CD14-positive monocyte (primary cell): Measurements from ENCODE around the gene LANCL1. TPM values are rescaled to one million over a fixed set of nuclear protein-coding genes. Genes with fewer than 3 reads are reported as not detected.

Experiments used
- DNase-seq, 3 donors: peaks; one replicate each; pipeline ENCODE4 v3.0.0-alpha.2; 2011 to 2022
- H2AFZ ChIP-seq: 2 replicates; pipeline ENCODE4 v1.6.0; 2012; ENCODE audit warnings: mild to moderate bottlenecking, low read depth, low read length, inconsistent platforms; ENCODE audit not compliant: insufficient read depth, poor library complexity, severe bottlenecking
- H3K27ac ChIP-seq, 2 donors: 1 replicate in 1 of 2; 2 replicates in 1 of 2; pipeline ENCODE4 v1.5.1; 2012 to 2013; ENCODE audit warnings: low read length in 2 of 2, control low read depth in 1 of 2, inconsistent platforms in 1 of 2, low read depth in 1 of 2, mild to moderate bottlenecking in 1 of 2
- H3K27me3 ChIP-seq, 2 donors: one replicate each; pipeline versions ENCODE4 v1.6.0 to v1.6.1; 2011 to 2013; ENCODE audit warnings: low read length in 2 of 2; ENCODE audit not compliant: control insufficient read depth in 2 of 2, insufficient read depth in 2 of 2
- H3K36me3 ChIP-seq, 2 donors: replicated peaks in 1 of 2; 1 replicate in 1 of 2; 2 replicates in 1 of 2; pipeline versions ENCODE4 v1.5.1 to v1.6.1; 2012 to 2013; ENCODE audit warnings: low read length in 2 of 2, control low read depth in 1 of 2, inconsistent platforms in 1 of 2, mild to moderate bottlenecking in 1 of 2; ENCODE audit not compliant: insufficient read depth in 2 of 2, control insufficient read depth in 1 of 2
- H3K4me1 ChIP-seq, 2 donors: 1 replicate in 1 of 2; 2 replicates in 1 of 2; pipeline versions ENCODE4 v1.5.1 to v1.6.1; 2012 to 2013; ENCODE audit warnings: low read length in 2 of 2, control low read depth in 1 of 2, inconsistent platforms in 1 of 2, mild to moderate bottlenecking in 1 of 2, moderate library complexity in 1 of 2; ENCODE audit not compliant: insufficient read depth in 2 of 2, control insufficient read depth in 1 of 2
- H3K4me2 ChIP-seq: replicated peaks from 2 replicates; pipeline ENCODE3; 2012; ENCODE audit warnings: low read length, moderate library complexity, mild to moderate bottlenecking; ENCODE audit not compliant: poor library complexity, severe bottlenecking; ENCODE audit errors: extremely low read depth
- H3K4me3 ChIP-seq, 3 experiments: fragments of 200-600 bp in 1 of 3; sonication (generic) in 1 of 3; replicated peaks in 1 of 3; 1 replicate in 2 of 3; 2 replicates in 1 of 3; pipeline ENCODE4 v1.5.1; 2011 to 2013; ENCODE audit warnings: low read length in 3 of 3, mild to moderate bottlenecking in 3 of 3, control low read depth in 2 of 3, low read depth in 2 of 3, inconsistent platforms in 1 of 3, moderate library complexity in 1 of 3
- H3K79me2 ChIP-seq: 2 replicates; pipeline ENCODE4 v1.6.0; 2012; ENCODE audit warnings: mild to moderate bottlenecking, control low read depth, inconsistent platforms, low read length, moderate library complexity; ENCODE audit not compliant: insufficient read depth
- H3K9ac ChIP-seq: 2 replicates; pipeline ENCODE4 v1.6.0; 2017; ENCODE audit warnings: low read length, mild to moderate bottlenecking; ENCODE audit not compliant: insufficient read depth, poor library complexity, severe bottlenecking
- H3K9me3 ChIP-seq, 2 donors: replicated peaks in 1 of 2; 1 replicate in 1 of 2; 2 replicates in 1 of 2; pipeline versions ENCODE4 v1.5.1 to v1.6.1; 2012 to 2013; ENCODE audit warnings: low read length in 2 of 2, control low read depth in 1 of 2; ENCODE audit not compliant: control insufficient read depth in 1 of 2, insufficient read depth in 1 of 2
- H4K20me1 ChIP-seq: 2 replicates; pipeline ENCODE4 v1.6.0; 2012; ENCODE audit warnings: mild to moderate bottlenecking, low read length, control low read depth, moderate library complexity; ENCODE audit not compliant: insufficient read depth
- H3K27ac Mint-ChIP-seq, 7 donors: one replicate each; pipeline ENCODE4 v1.8.0; 2020; ENCODE audit warnings: mild to moderate bottlenecking in 7 of 7, mixed read lengths in 7 of 7, moderate library complexity in 6 of 7, inconsistent platforms in 2 of 7
- H3K27me3 Mint-ChIP-seq, 3 donors: one replicate each; pipeline ENCODE4 v1.8.0; 2021 to 2022; ENCODE audit warnings: low read depth in 3 of 3, mild to moderate bottlenecking in 3 of 3, mixed read lengths in 3 of 3, moderate library complexity in 3 of 3, inconsistent platforms in 1 of 3
- H3K36me3 Mint-ChIP-seq, 2 donors: one replicate each; pipeline ENCODE4 v1.8.0; 2020; ENCODE audit warnings: mixed read lengths in 2 of 2, inconsistent platforms in 1 of 2, mild to moderate bottlenecking in 1 of 2
- H3K4me1 Mint-ChIP-seq: one replicate; pipeline ENCODE4 v1.8.0; 2020; ENCODE audit warnings: mild to moderate bottlenecking, mixed read lengths
- H3K4me3 Mint-ChIP-seq, 2 donors: one replicate each; pipeline ENCODE4 v1.8.0; 2020; ENCODE audit warnings: mild to moderate bottlenecking in 2 of 2, mixed read lengths in 2 of 2, moderate library complexity in 1 of 2
- H3K9me3 Mint-ChIP-seq, 7 donors: one replicate each; pipeline ENCODE4 v1.8.0; 2020 to 2022; ENCODE audit warnings: mixed read lengths in 7 of 7, mild to moderate bottlenecking in 6 of 7, moderate library complexity in 6 of 7, inconsistent platforms in 2 of 7
- WGBS: methylation state at CpG from one replicate; pipeline ENCODE4 v1.1.5; 2013; ENCODE audit warnings: missing lambda C conversion rate; ENCODE audit not compliant: insufficient coverage; 5-methylcytosine and 5-hydroxymethylcytosine counted together
- intact Hi-C, 2 donors: fragments of 100-400 bp; cut with micrococcal nuclease; formaldehyde crosslinking; loops; one replicate each; pipeline versions ENCODE4 v1.15.0 to v1.15.1; 2023
- polyA plus RNA-seq, 3 donors: library from polyadenylated mRNA; depleted of rRNA in 1 of 3; unstranded in 2 of 3; stranded (reverse) in 1 of 3; fragments of 300-500 nt in 2 of 3; fragments of >200 nt in 1 of 3; fragmentation: Illumina TruSeq in 2 of 3; gene quantifications; 1 replicate in 2 of 3; 2 replicates in 1 of 3; pipeline ENCODE4 v1.2.3, GENCODE V29; 2012 to 2021
- TF ChIP-seq, protein P1 (sequence below): fragments of 200-600 bp; IDR thresholded peaks from one replicate; pipeline ENCODE4 v1.8.0; 2022; ENCODE audit warnings: antibody characterized with exemption, mild to moderate bottlenecking

Gene LANCL1
- polyA plus RNA-seq, 3 donors, result 4.8 to 11.1 (median 6.1) TPM

DNA sequence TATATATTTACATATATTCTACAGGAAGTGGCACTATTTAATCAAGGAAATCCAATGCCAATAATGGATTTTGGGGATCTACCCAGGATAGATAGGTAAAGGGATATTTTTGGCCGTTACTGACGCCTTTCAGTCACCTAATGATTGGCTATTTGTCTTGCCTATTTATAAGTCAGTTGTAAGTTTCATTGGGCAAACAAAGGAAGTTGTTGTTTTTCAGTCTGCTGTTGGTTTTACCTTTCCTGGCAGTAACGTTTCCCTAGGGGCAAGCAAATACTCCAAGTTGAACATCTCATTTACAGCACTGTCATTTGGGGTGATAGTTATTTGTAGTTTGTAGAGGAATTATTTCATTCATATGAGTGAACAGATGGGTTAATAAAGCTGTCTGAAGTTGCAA lies 17.0 kb upstream of the LANCL1 start:
- H2AFZ ChIP-seq, result no peak overlapping the region
- H3K9me3 Mint-ChIP-seq, result peaks cover 0 to 6% (median 3%) of the 10 kb centered on the region in 7 donors
- H3K27me3 ChIP-seq, result no peaks in the 10 kb centered on the region
- no peaks in the 10 kb centered on the region for H3K4me1 Mint-ChIP-seq
- peaks cover 0 to 2% (median 2%) of the 10 kb centered on the region in 3 donors for H3K27me3 Mint-ChIP-seq
- no peak for DNase-seq
- no peaks in the 10 kb centered on the region for H3K9me3 ChIP-seq
- no peaks in the 10 kb centered on the region for H3K79me2 ChIP-seq
- intact Hi-C loops, result no loop called here
- no peak overlapping the region for H3K27ac Mint-ChIP-seq
- TF ChIP-seq, protein P1, sequence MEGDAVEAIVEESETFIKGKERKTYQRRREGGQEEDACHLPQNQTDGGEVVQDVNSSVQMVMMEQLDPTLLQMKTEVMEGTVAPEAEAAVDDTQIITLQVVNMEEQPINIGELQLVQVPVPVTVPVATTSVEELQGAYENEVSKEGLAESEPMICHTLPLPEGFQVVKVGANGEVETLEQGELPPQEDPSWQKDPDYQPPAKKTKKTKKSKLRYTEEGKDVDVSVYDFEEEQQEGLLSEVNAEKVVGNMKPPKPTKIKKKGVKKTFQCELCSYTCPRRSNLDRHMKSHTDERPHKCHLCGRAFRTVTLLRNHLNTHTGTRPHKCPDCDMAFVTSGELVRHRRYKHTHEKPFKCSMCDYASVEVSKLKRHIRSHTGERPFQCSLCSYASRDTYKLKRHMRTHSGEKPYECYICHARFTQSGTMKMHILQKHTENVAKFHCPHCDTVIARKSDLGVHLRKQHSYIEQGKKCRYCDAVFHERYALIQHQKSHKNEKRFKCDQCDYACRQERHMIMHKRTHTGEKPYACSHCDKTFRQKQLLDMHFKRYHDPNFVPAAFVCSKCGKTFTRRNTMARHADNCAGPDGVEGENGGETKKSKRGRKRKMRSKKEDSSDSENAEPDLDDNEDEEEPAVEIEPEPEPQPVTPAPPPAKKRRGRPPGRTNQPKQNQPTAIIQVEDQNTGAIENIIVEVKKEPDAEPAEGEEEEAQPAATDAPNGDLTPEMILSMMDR, result no peak
- H3K27ac ChIP-seq, result no peak overlapping the region
- no peak overlapping the region for H3K4me2 ChIP-seq
- no peak overlapping the region for H3K9ac ChIP-seq
- no peaks in the 10 kb centered on the region for H4K20me1 ChIP-seq
- no peak overlapping the region for H3K4me3 Mint-ChIP-seq
- H3K4me3 ChIP-seq, result no peak overlapping the region
- 100% methylated on average over 2 of the region's 3 CpGs for WGBS
- H3K36me3 Mint-ChIP-seq, result no peaks in the 10 kb centered on the region
- no peaks in the 10 kb centered on the region for H3K36me3 ChIP-seq
- no peaks in the 10 kb centered on the region for H3K4me1 ChIP-seq

DNA sequence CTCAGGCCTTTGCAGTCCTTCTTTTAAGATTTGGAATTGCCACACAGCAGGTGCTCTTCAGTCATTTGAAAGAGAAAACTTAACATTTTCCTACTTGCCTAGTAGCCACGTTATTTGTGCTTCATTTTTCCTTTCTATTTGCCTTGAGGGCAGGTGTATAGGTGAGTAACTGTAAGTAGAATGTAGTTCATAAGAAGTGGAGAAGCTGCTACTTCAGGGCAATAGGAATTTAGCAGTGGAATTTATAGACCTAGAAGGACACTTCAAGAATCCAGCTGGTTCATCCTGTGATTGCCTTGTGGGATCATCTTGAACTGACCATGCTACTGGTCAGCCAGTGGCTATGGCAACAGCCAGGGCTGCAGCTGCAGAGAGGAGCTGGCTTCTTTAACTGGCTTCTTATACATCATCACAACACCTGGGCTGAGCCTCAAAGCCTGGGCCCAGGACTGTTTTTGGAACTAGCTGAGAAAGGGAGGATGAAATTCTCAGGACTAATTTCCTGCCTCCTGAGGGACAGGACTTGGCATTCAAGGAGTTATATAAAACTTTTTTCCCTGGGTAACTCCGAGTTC lies 5.1 kb upstream of the LANCL1 start:
- no peak overlapping the region for H3K27ac Mint-ChIP-seq
- peaks cover 12% of the 10 kb centered on the region for H3K4me1 Mint-ChIP-seq
- Histone ChIP-seq H3K79me2 (no peaks in the 10 kb centered on the region), H4K20me1 (no peaks in the 10 kb centered on the region), H3K9me3 (peaks cover 3 to 4% of the 10 kb centered on the region in 2 donors), H3K36me3 (no peaks in the 10 kb centered on the region), H3K9ac (no peak overlapping the region), H2AFZ (peak overlapping the region; percentile 18), H3K4me3 (no peak overlapping the region), H3K27me3 (no peaks in the 10 kb centered on the region), H3K4me1 (peaks cover 0 to 4% of the 10 kb centered on the region in 2 donors), H3K27ac (no peak overlapping the region), H3K4me2 (no peak overlapping the region)
- TF ChIP-seq, protein P1, result no peak
- WGBS, result no CpG with 5 or more reads among the region's 2 CpGs
- H3K36me3 Mint-ChIP-seq, result no peaks in the 10 kb centered on the region
- peaks cover 0 to 2% (median 0%) of the 10 kb centered on the region in 3 donors for H3K27me3 Mint-ChIP-seq
- intact Hi-C loops, result no loop called here
- H3K4me3 Mint-ChIP-seq, result no peak overlapping the region
- no peak for DNase-seq
- peaks cover 8 to 17% (median 12%) of the 10 kb centered on the region in 7 donors for H3K9me3 Mint-ChIP-seq
